Neutrophil (primary cell): ENCODE measurements around the gene LRRC46.

ENCODE experiments used
- H3K27ac ChIP-seq: fragments of 200-600 bp; sonication (generic); 2 replicates; pipeline ENCODE4 v1.5.1; 2016; ENCODE audit warnings: mild to moderate bottlenecking, moderate library complexity
- H3K27me3 ChIP-seq: fragments of 200-600 bp; sonication (generic); 2 replicates; pipeline ENCODE4 v1.6.0; 2016; ENCODE audit warnings: mild to moderate bottlenecking
- H3K36me3 ChIP-seq: fragments of 200-600 bp; sonication (generic); 2 replicates; pipeline ENCODE4 v1.5.1; 2017
- H3K4me1 ChIP-seq, 2 experiments: fragments of 200-600 bp in 1 of 2; sonication (generic) in 1 of 2; 1 replicate in 1 of 2; 2 replicates in 1 of 2; pipeline versions ENCODE4 v1.5.1 to v1.6.1; 2013 to 2016; ENCODE audit warnings: low read depth in 1 of 2, low read length in 1 of 2, mild to moderate bottlenecking in 1 of 2, moderate library complexity in 1 of 2; ENCODE audit not compliant: control insufficient read depth in 1 of 2, insufficient read depth in 1 of 2
- H3K4me3 ChIP-seq, 2 experiments: fragments of 200-600 bp in 1 of 2; sonication (generic) in 1 of 2; 1 replicate in 1 of 2; 2 replicates in 1 of 2; pipeline ENCODE4 v1.5.1; 2013 to 2016; ENCODE audit warnings: low read depth in 1 of 2, low read length in 1 of 2, mild to moderate bottlenecking in 1 of 2, moderate library complexity in 1 of 2
- H3K9me3 ChIP-seq: fragments of 200-600 bp; sonication (generic); 2 replicates; pipeline ENCODE4 v1.5.1; 2016
- TF ChIP-seq, protein P1 (sequence below): fragments of 200-600 bp; sonication (generic); IDR thresholded peaks from 2 replicates; pipeline ENCODE4 v1.5.1; 2016; ENCODE audit warnings: antibody characterized with exemption

The LRRC46 gene

GRCh38 chr17:47867813-47868533 lies 36.5 kb downstream of the LRRC46 start:
- peaks cover 83% of the 10 kb centered on the region for H3K27me3 ChIP-seq

GRCh38 chr17:47869114-47869513 lies 37.6 kb downstream of the LRRC46 start:
- TF ChIP-seq, protein P1, sequence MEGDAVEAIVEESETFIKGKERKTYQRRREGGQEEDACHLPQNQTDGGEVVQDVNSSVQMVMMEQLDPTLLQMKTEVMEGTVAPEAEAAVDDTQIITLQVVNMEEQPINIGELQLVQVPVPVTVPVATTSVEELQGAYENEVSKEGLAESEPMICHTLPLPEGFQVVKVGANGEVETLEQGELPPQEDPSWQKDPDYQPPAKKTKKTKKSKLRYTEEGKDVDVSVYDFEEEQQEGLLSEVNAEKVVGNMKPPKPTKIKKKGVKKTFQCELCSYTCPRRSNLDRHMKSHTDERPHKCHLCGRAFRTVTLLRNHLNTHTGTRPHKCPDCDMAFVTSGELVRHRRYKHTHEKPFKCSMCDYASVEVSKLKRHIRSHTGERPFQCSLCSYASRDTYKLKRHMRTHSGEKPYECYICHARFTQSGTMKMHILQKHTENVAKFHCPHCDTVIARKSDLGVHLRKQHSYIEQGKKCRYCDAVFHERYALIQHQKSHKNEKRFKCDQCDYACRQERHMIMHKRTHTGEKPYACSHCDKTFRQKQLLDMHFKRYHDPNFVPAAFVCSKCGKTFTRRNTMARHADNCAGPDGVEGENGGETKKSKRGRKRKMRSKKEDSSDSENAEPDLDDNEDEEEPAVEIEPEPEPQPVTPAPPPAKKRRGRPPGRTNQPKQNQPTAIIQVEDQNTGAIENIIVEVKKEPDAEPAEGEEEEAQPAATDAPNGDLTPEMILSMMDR, result no peak
- no peaks in the 10 kb centered on the region for H3K4me1 ChIP-seq
- no peaks in the 10 kb centered on the region for H3K36me3 ChIP-seq
- no peaks in the 10 kb centered on the region for H3K9me3 ChIP-seq
- peaks cover 88% of the 10 kb centered on the region for H3K27me3 ChIP-seq
- H3K27ac ChIP-seq, result no peak overlapping the region
- no peak overlapping the region for H3K4me3 ChIP-seq

More at GRCh38 chr17:47867813-47868533, 36.5 kb downstream of the LRRC46 start:
- H3K27ac ChIP-seq, result no peak overlapping the region
- H3K4me1 ChIP-seq, result no peaks in the 10 kb centered on the region
- H3K36me3 ChIP-seq, result no peaks in the 10 kb centered on the region
- TF ChIP-seq, protein P1, result no peak
- H3K4me3 ChIP-seq, result no peak overlapping the region
- no peaks in the 10 kb centered on the region for H3K9me3 ChIP-seq

GRCh38 chr17:47870056-47870455 lies 38.6 kb downstream of the LRRC46 start:
- Histone ChIP-seq H3K4me3 (no peak overlapping the region), H3K9me3 (no peaks in the 10 kb centered on the region), H3K36me3 (no peaks in the 10 kb centered on the region), H3K4me1 (no peaks in the 10 kb centered on the region), H3K27ac (no peak overlapping the region), H3K27me3 (peaks cover 87% of the 10 kb centered on the region)
- TF ChIP-seq, protein P1, result no peak

DNA sequence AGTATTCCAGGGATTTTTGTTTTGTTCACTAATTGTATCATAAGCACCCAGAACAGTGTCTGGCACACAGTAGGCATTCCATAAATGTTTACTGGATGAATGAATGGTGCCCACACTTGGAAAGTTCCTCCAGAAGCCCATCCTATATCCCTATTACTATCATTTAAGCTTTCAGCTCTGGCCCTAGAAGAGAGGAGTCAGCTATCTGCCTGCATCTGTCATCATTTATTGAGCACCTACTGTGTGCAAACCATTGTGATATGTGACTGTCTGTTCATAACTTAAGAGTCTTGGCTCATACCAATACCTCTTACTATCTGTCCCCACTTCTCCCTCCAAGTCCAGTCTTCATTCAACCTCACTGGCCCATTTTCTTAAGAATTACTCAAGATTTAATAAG lies 39.6 kb downstream of the LRRC46 start:
- Histone ChIP-seq H3K4me3 (no peak overlapping the region), H3K27ac (no peak overlapping the region), H3K36me3 (no peaks in the 10 kb centered on the region), H3K27me3 (peaks cover 87% of the 10 kb centered on the region), H3K4me1 (no peaks in the 10 kb centered on the region), H3K9me3 (no peaks in the 10 kb centered on the region)
- TF ChIP-seq, protein P1, result no peak

DNA sequence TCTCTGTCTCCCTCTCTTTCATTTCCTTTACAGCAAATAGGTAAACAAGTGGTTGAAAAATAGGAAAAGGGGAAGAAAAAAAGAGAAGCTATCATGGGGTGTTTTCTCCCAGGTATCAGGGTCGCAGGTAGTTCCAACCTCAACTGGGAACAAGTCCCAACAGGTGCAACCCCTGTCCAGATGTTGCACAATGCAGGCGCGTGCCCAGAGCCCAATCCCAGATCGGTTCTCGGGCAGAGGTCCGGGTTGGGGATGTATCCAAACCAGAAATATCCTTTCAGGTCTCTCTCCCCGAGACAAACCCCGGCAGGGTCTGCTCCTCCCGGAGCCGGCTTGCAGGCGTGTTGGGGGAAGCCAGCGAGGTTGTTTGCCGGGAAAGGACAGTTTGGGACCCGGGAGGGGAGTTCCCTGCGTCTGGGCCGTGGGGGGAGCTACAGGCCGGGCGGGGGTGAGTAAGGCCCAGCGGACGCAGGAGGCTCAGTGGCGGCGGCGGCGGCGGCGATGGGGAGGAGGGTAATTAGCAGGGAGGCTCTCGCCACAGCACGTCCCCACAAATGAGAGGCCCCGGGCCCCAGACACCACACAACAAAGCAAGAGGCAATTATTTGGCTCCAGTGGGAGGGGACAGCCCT lies 40.7 kb downstream of the LRRC46 start:
- H3K4me3 ChIP-seq, result no peak overlapping the region
- peaks cover 80% of the 10 kb centered on the region for H3K27me3 ChIP-seq
- no peaks in the 10 kb centered on the region for H3K4me1 ChIP-seq
- H3K36me3 ChIP-seq, result no peaks in the 10 kb centered on the region
- TF ChIP-seq, protein P1, result no peak
- no peak overlapping the region for H3K27ac ChIP-seq
- H3K9me3 ChIP-seq, result no peaks in the 10 kb centered on the region
